Upper lobe of left lung (tissue), 6 donors: Measurements from ENCODE around the gene FRMPD4. TPM values are rescaled to one million over a fixed set of nuclear protein-coding genes. Genes with fewer than 3 reads are reported as not detected.

Source experiments
- ATAC-seq, 2 donors: fragments of 200-7000 bp; cut with Tn5 transposase; one replicate each; pipeline ENCODE4 v1.9.1; 2022; ENCODE audit warnings: mild to moderate bottlenecking in 2 of 2, moderate library complexity in 2 of 2; ENCODE audit not compliant: low FRiP score in 2 of 2
- DNase-seq, 2 donors: peaks; one replicate each; pipeline ENCODE4 v3.0.0-alpha.2; 2019 to 2020
- H3K27ac ChIP-seq, 4 donors: fragments of 200-600 bp; sonication (generic); one replicate each; pipeline ENCODE4 v1.5.1; 2016 to 2019
- H3K27me3 ChIP-seq, 4 donors: fragments of 200-600 bp; sonication (generic); one replicate each; pipeline ENCODE4 v1.5.1; 2017 to 2019
- H3K36me3 ChIP-seq, 4 donors: fragments of 200-600 bp; sonication (generic); one replicate each; pipeline ENCODE4 v1.5.1; 2016 to 2019
- H3K4me1 ChIP-seq, 4 donors: fragments of 200-600 bp; sonication (generic); one replicate each; pipeline ENCODE4 v1.5.1; 2018 to 2019
- H3K4me3 ChIP-seq, 4 donors: fragments of 200-600 bp; sonication (generic); one replicate each; pipeline ENCODE4 v1.5.1; 2017 to 2019; ENCODE audit warnings: mild to moderate bottlenecking in 2 of 4, moderate library complexity in 1 of 4
- H3K9me3 ChIP-seq, 4 donors: fragments of 200-600 bp; sonication (generic); one replicate each; pipeline ENCODE4 v1.5.1; 2018 to 2019
- CTCF ChIP-seq, 6 experiments: fragments of 450-650 bp in 4 of 6; fragments of 200-600 bp in 2 of 6; sonication (generic) in 2 of 6; IDR thresholded peaks; one replicate each; pipeline ENCODE4 v1.5.1; 2016 to 2019; ENCODE audit warnings: antibody characterized with exemption in 6 of 6
- EP300 ChIP-seq, 4 donors: sonication (generic); formaldehyde crosslinking; IDR thresholded peaks; one replicate each; pipeline ENCODE4 v1.5.1; 2017; ENCODE audit warnings: antibody characterized with exemption in 4 of 4, control low read depth in 2 of 4
- POLR2A ChIP-seq, 4 donors: fragments of 450-650 bp; IDR thresholded peaks; one replicate each; pipeline ENCODE4 v1.5.1; 2016 to 2017; ENCODE audit warnings: antibody characterized with exemption in 4 of 4, mild to moderate bottlenecking in 2 of 4
- POLR2AphosphoS5 ChIP-seq, 2 donors: sonication (generic); formaldehyde crosslinking; IDR thresholded peaks; one replicate each; pipeline ENCODE4 v1.5.1; 2017; ENCODE audit warnings: antibody characterized with exemption in 2 of 2
- WGBS, 2 donors: methylation state at CpG; one replicate each; pipeline ENCODE4 v1.1.5; 2017 to 2018; 5-methylcytosine and 5-hydroxymethylcytosine counted together
- total RNA-seq, 6 donors: library from RNA; depleted of rRNA in 4 of 6; stranded (reverse); fragments of >200 nt in 4 of 6; gene quantifications; one replicate each; pipeline versions ENCODE4 v1.1.0 to v1.2.1, GENCODE V29; 2016 to 2021
- donor health status: DM: no; HTN: no; CAD: no; lungs with moderate emphysema.
- donor health status: DM: no; HTN: yes; CAD: no; lungs with severe emphysema.

FRMPD4 gene
- total RNA-seq, 6 donors from 2014 or later = 0.03 to 0.15 (median 0.10) TPM; not detected in 2

GRCh38 chrX:12363216-12363615 is 224.9 kb downstream of the FRMPD4 start:
- Histone ChIP-seq H3K27ac (no peak overlapping the region), H3K9me3 (no peaks in the 10 kb centered on the region), H3K27me3 (no peaks in the 10 kb centered on the region), H3K4me3 (no peak overlapping the region), H3K4me1 (no peaks in the 10 kb centered on the region), H3K36me3 (no peaks in the 10 kb centered on the region)
- ATAC-seq (no peak), DNase-seq (no peak)
- TF ChIP-seq CTCF (IDR thresholded peaks at IDR 0.05) (no peak), POLR2AphosphoS5 (IDR thresholded peaks at IDR 0.05) (no peak), POLR2A (IDR thresholded peaks at IDR 0.05) (no peak)
- 81 to 100% methylated on average over 2 of the region's 2 CpGs for WGBS, 2 donors

GRCh38 chrX:12366440-12366839 is 228.2 kb downstream of the FRMPD4 start:
- ATAC-seq = no peak
- no peaks in the 10 kb centered on the region for H3K36me3 ChIP-seq
- no peak overlapping the region for H3K27ac ChIP-seq
- no peaks in the 10 kb centered on the region for H3K9me3 ChIP-seq
- TF ChIP-seq POLR2A (IDR thresholded peaks at IDR 0.05) (no peak), POLR2AphosphoS5 (IDR thresholded peaks at IDR 0.05) (no peak), EP300 (IDR thresholded peaks at IDR 0.05) (no peak)
- DNase-seq = no peak
- H3K27me3 ChIP-seq = no peaks in the 10 kb centered on the region
- H3K4me3 ChIP-seq = no peak overlapping the region
- 58% methylated on average over 2 of the region's 2 CpGs; no CpG with 5 or more reads in 1 of the 2 donors for WGBS, 2 donors
- H3K4me1 ChIP-seq = no peaks in the 10 kb centered on the region

GRCh38 chrX:12367254-12367653 is 229.0 kb downstream of the FRMPD4 start:
- Histone ChIP-seq H3K27me3 (no peaks in the 10 kb centered on the region), H3K27ac (no peak overlapping the region), H3K9me3 (no peaks in the 10 kb centered on the region), H3K4me1 (no peaks in the 10 kb centered on the region), H3K36me3 (no peaks in the 10 kb centered on the region), H3K4me3 (no peak overlapping the region)
- DNase-seq (no peak), ATAC-seq (no peak)
- TF ChIP-seq CTCF (IDR thresholded peaks at IDR 0.05) = no peak
- WGBS, 2 donors = 73 to 78% methylated on average over 9 to 11 of the region's 11 CpGs

GRCh38 chrX:12370497-12370986 is 232.3 kb downstream of the FRMPD4 start:
- 51 to 72% methylated on average over 3 of the region's 3 CpGs for WGBS, 2 donors
- ATAC-seq (no peak), DNase-seq (no peak)
- no peaks in the 10 kb centered on the region for H3K27me3 ChIP-seq
- H3K9me3 ChIP-seq = no peaks in the 10 kb centered on the region
- H3K27ac ChIP-seq = no peak overlapping the region
- H3K36me3 ChIP-seq = no peaks in the 10 kb centered on the region
- no peak for TF ChIP-seq EP300 (IDR thresholded peaks at IDR 0.05)
- no peak for TF ChIP-seq POLR2A (IDR thresholded peaks at IDR 0.05)
- no peak for TF ChIP-seq CTCF (IDR thresholded peaks at IDR 0.05)
- TF ChIP-seq POLR2AphosphoS5 (IDR thresholded peaks at IDR 0.05) = no peak
- H3K4me3 ChIP-seq = no peak overlapping the region
- H3K4me1 ChIP-seq = no peaks in the 10 kb centered on the region

GRCh38 chrX:12372111-12372510 is 233.8 kb downstream of the FRMPD4 start:
- 56 to 62% methylated on average over 6 of the region's 6 CpGs for WGBS, 2 donors
- DNase-seq (no peak), ATAC-seq (no peak)
- H3K36me3 ChIP-seq = no peaks in the 10 kb centered on the region
- no peaks in the 10 kb centered on the region for H3K27me3 ChIP-seq
- no peak overlapping the region for H3K4me3 ChIP-seq
- no peaks in the 10 kb centered on the region for H3K4me1 ChIP-seq
- TF ChIP-seq EP300 (IDR thresholded peaks at IDR 0.05) = no peak
- no peak for TF ChIP-seq CTCF (IDR thresholded peaks at IDR 0.05)
- no peak for TF ChIP-seq POLR2AphosphoS5 (IDR thresholded peaks at IDR 0.05)
- TF ChIP-seq POLR2A (IDR thresholded peaks at IDR 0.05) = no peak
- H3K9me3 ChIP-seq = no peaks in the 10 kb centered on the region
- no peak overlapping the region for H3K27ac ChIP-seq
